ENCODE measurements around the gene RPL10A.
A peak's percentile ranks its signal among the peaks of the same experiment; 100 is the strongest.

Gene RPL10A

DNA sequence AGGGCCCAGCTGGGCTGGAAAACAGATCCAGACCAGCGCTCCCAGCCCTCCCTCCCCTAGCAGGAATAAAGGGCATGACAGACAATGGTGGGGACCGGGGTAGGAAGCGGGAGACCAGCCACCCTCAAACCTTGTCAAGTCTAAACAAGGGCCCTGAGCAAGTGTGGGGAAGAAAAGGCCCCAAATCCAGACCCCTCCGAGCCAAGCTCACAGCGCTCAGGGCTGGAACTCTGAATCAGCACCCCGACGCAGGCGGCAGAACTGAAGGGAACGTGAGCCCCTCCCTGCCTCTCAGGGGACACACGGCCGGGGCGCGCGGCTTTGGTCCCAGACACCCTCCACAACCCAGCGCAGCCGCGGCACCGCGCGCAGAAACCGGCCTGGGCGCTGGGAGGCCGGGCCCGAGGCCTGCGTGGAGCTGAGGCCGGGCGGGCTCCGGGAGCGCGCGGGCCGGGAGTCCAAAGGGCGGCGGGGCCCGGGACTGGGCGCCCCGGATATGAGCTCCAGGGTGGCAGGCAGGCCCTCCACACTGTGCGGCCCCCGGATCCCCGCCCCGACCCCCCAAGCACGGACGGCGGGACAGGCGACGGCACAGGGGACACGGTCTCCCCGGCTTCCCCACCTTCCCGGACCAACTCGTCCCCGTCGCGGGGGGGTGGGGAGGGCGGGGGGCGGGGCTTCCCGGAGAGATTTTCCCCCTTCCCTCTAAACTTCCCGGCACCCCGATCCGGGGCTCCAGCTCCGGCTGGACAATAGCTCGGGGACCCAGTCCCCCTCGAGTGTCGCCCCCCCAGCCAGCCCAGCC, 28.0 kb downstream of the RPL10A start:
- ChIA-PET POLR2A (interaction anchor here (0.6 kb wide), 1 partner anchor 64 kb away, joined by 3 read pairs; no protein-coding TSS in a partner anchor), CTCF (interaction anchor here (1.7 kb wide), 1 partner anchor 9 kb away, joined by 4 read pairs; no protein-coding TSS in a partner anchor)
- no peak for TF ChIP-seq CTCF (IDR thresholded peaks at IDR 0.05; ENCODE audit: control extremely low read depth, extremely low read depth, low read depth, missing control alignments)
- no peak for DNase-seq (ENCODE audit: extremely low spot score)

- POLR2A ChIA-PET = interaction anchor here (0.6 kb wide), 1 partner anchor 65 kb away, joined by 3 read pairs; no protein-coding TSS in a partner anchor
- no peak for TF ChIP-seq CTCF (IDR thresholded peaks at IDR 0.05; ENCODE audit: control extremely low read depth, extremely low read depth, low read depth, missing control alignments)
- peak; percentile 89 for DNase-seq (ENCODE audit: extremely low spot score)
- CTCF ChIA-PET = no interaction called here
Measured at GRCh38 chr6:35496841-35497570, 28.8 kb downstream of the RPL10A start, which contains the start of gene TEAD3. TEAD3 (minus strand) TSS chr6:35497079.

DNA sequence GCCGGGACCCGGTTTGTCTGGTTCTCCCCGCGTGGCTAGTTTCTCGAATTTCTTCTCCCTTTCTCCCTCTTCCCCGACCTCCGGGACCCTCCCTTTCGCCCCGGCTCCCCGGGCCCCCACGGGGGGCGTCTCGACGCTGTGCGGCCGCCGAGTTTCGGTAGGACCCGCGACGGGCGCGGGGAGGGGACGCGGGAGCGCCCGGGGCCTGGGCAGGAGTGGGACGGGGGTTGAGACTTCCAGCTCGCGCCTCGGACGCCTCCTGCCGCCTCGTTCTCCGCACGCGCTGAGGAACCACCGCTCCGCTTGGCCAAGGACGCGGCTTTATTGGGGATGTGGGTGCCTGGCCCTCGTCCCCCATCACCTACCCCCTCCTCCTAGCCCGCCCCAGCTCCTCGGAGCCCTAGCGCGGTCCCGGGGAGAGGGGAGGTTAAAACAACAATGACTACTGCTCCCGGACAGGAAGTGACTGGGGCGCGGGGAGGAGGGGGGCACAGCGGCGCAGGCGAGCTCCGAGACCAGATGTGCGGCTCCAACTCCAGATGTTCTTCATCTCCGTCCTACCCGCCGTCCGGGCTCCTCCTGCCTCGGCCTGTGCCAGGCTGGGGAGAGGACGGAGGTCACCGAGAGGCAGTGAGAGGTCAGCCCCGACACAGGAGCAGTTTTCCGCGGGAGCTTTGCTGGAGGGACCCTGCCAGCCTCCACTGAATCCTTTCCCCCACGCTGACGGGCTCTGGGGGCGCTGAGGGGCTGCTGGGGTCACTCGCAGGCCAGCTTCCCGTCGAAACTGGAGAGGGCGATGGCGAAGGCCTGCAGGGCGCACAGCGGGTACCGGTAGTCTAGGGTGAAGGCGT, 29.6 kb downstream of the RPL10A start:
- POLR2A ChIA-PET = no interaction called here
- CTCF ChIA-PET = interaction anchor here (0.7 to 1.2 kb wide), 3 partner anchors 26 to 204 kb away, joined by 3 read pairs; partner anchors contain the start of gene RPL10A
- peak; percentile 58 for DNase-seq (ENCODE audit: extremely low spot score)
- TF ChIP-seq CTCF (IDR thresholded peaks at IDR 0.05; ENCODE audit: control extremely low read depth, extremely low read depth, low read depth, missing control alignments) = no peak

- ChIA-PET POLR2A (no interaction called here), CTCF (interaction anchor here (0.7 to 1.2 kb wide), 3 partner anchors 27 to 205 kb away, joined by 3 read pairs; partner anchors contain the start of gene RPL10A)
- no peak for DNase-seq (ENCODE audit: extremely low spot score)
- TF ChIP-seq CTCF (IDR thresholded peaks at IDR 0.05; ENCODE audit: control extremely low read depth, extremely low read depth, low read depth, missing control alignments) = no peak
Measured at GRCh38 chr6:35498422-35499067, 30.3 kb downstream of the RPL10A start.

DNA sequence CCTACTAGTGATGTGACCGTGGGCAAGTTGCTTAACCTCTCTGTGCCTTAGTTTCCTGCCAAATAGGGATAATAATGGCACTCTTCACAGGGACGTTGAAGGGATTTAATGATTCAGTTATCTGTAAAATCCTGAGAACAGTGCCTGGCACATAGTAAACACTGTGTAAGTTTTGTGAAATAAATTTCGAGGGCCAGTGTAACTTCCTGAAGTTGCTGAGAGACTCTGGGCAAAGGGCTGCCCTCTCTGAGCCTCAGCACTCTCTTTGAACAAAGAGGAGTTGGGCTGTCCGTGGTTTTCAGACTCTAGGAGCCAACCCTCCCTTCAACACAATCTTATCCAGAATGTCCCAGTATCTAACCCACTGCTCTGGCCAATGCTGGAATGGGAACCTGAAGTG, 31.2 kb downstream of the RPL10A start:
- CTCF ChIA-PET = interaction anchor here (0.8 kb wide), 1 partner anchor 10 kb away, joined by 3 read pairs; no protein-coding TSS in a partner anchor

More for the DNA sequence above, 31.2 kb downstream of the RPL10A start:
- TF ChIP-seq CTCF (IDR thresholded peaks at IDR 0.05; ENCODE audit: control extremely low read depth, extremely low read depth, low read depth, missing control alignments) = no peak
- POLR2A ChIA-PET = no interaction called here
- no peak for DNase-seq (ENCODE audit: extremely low spot score)

Data from GM10248 (cell line).